GOT3 (cell line): Measurements from ENCODE around the gene ATOSA.
A peak's percentile ranks its signal among the peaks of the same experiment; 100 is the strongest.

ENCODE experiments used
- DNase-seq: peaks from one replicate; lab custom pipeline; 2025; ENCODE audit warnings: mixed read lengths; lab: John Stamatoyannopoulos, UW

The ATOSA gene

GRCh38 chr15:52683580-52683979 is 4.4 kb upstream of the ATOSA start:
- no peak for DNase-seq

- no peak for DNase-seq
Observed at GRCh38 chr15:52682781-52683180, 3.6 kb upstream of the ATOSA start.

GRCh38 chr15:52682200-52682599 is 3.0 kb upstream of the ATOSA start:
- no peak for DNase-seq

GRCh38 chr15:52681441-52681840 is 2.3 kb upstream of the ATOSA start:
- DNase-seq, result no peak

- no peak for DNase-seq
Observed at GRCh38 chr15:52680761-52681160, 1.6 kb upstream of the ATOSA start.

- no peak for DNase-seq
Observed at GRCh38 chr15:52680041-52680391, 828 bp upstream of the ATOSA start.

- DNase-seq, result peak; percentile 16
Observed at GRCh38 chr15:52678468-52679231, 538 bp downstream of the ATOSA start.

GRCh38 chr15:52677593-52678467 is 1.4 kb downstream of the ATOSA start:
- no peak for DNase-seq

GRCh38 chr15:52674831-52675230 is 4.4 kb downstream of the ATOSA start:
- DNase-seq, result no peak

- no peak for DNase-seq
Observed at GRCh38 chr15:52673734-52674133, 5.5 kb downstream of the ATOSA start.

- no peak for DNase-seq
Observed at GRCh38 chr15:52673312-52673711, 5.9 kb downstream of the ATOSA start.

GRCh38 chr15:52672661-52673060 is 6.5 kb downstream of the ATOSA start:
- DNase-seq, result no peak

GRCh38 chr15:52670087-52670486 is 9.1 kb downstream of the ATOSA start:
- DNase-seq, result no peak

GRCh38 chr15:52668133-52668532 is 11.1 kb downstream of the ATOSA start:
- no peak for DNase-seq

- no peak for DNase-seq
Observed at GRCh38 chr15:52667597-52667996, 11.6 kb downstream of the ATOSA start.

- no peak for DNase-seq
Observed at GRCh38 chr15:52663536-52664294, 15.5 kb downstream of the ATOSA start.

- no peak for DNase-seq
Observed at GRCh38 chr15:52661909-52662308, 17.3 kb downstream of the ATOSA start.

GRCh38 chr15:52660192-52660591 is 19.0 kb downstream of the ATOSA start:
- no peak for DNase-seq

GRCh38 chr15:52658955-52659354 is 20.2 kb downstream of the ATOSA start:
- DNase-seq, result no peak

GRCh38 chr15:52657338-52657737 is 21.9 kb downstream of the ATOSA start:
- DNase-seq, result no peak

GRCh38 chr15:52656412-52656811 is 22.8 kb downstream of the ATOSA start:
- no peak for DNase-seq

- no peak for DNase-seq
Observed at GRCh38 chr15:52653431-52653964, 25.7 kb downstream of the ATOSA start.
